ENCODE data around the gene PRAMEF4. TPM values are rescaled to one million over a fixed set of nuclear protein-coding genes. Genes with fewer than 3 reads are reported as not detected.
"Not testable (repeated sequence)": the region's sequence is repeated elsewhere in the genome, so short reads cannot be mapped to it uniquely, and the experiment has no call there.

PRAMEF4 gene
- polyA plus RNA-seq, 1 of the 3 experiments (the other 2 are of a cell fraction) = not detected

- WGBS (ENCODE audit: low lambda C conversion rate) = 4% methylated on average over 4 of the region's 4 CpGs
- Histone ChIP-seq H3K79me2 (ENCODE audit: insufficient read depth) (no peaks in the 10 kb centered on the region), H3K4me3 (ENCODE audit: low read depth in 2 of 2, low read length in 1 of 2) (no peak overlapping the region), H2AFZ (ENCODE audit: low read depth) (no peak overlapping the region), H3K9ac (no peak overlapping the region), H3K9me2 (no peaks in the 10 kb centered on the region), H3K9me3 (no peaks in the 10 kb centered on the region), H3K27ac (ENCODE audit: low read depth in 2 of 2, low read length in 1 of 2) (no peak overlapping the region), H4K20me1 (ENCODE audit: insufficient read depth) (no peaks in the 10 kb centered on the region), H3K36me3 (replicated peaks in 1 of 2; ENCODE audit: control insufficient read depth in 1 of 2, insufficient read depth in 2 of 2, low read length in 1 of 2) (no peaks in the 10 kb centered on the region), H3K4me1 (ENCODE audit: control insufficient read depth in 1 of 2, insufficient read depth in 2 of 2, low read depth in 1 of 2, low read length in 1 of 2) (no peaks in the 10 kb centered on the region), H3K4me2 (no peak overlapping the region), H3F3A (replicated peaks; ENCODE audit: insufficient read depth) (no peaks in the 10 kb centered on the region), H3K27me3 (ENCODE audit: insufficient read depth) (no peaks in the 10 kb centered on the region)
- DNase-seq = no peak
- TF ChIP-seq RFX5 (IDR thresholded peaks at IDR 0.05; ENCODE audit: low read length) = no peak
- no peak for TF ChIP-seq GABPA (IDR thresholded peaks at IDR 0.05; ENCODE audit: low read depth)
- no peak for TF ChIP-seq MXI1 (IDR thresholded peaks at IDR 0.05; ENCODE audit: low read depth, low read length)
- TF ChIP-seq FOXJ3 (CRISPR knock-in tag; IDR thresholded peaks at IDR 0.05) = no peak
- no peak for TF ChIP-seq JUND (IDR thresholded peaks at IDR 0.05)
- no peak for TF ChIP-seq CTCF (IDR thresholded peaks at IDR 0.05)
- no peak for TF ChIP-seq TCF12 (IDR thresholded peaks at IDR 0.05)
- TF ChIP-seq PBX3 (IDR thresholded peaks at IDR 0.05) = no peak
- TF ChIP-seq EP300 (IDR thresholded peaks at IDR 0.05; ENCODE audit: borderline replicate concordance in 1 of 2, low read depth in 1 of 2, low read length in 1 of 2) = no peak
- no peak for TF ChIP-seq ZBTB33 (IDR thresholded peaks at IDR 0.05; ENCODE audit: borderline replicate concordance, low read depth)
- TF ChIP-seq NFIC (IDR thresholded peaks at IDR 0.05; ENCODE audit: borderline replicate concordance) = no peak
- CTCF ChIA-PET = no interaction called here
- POLR2A ChIA-PET = no interaction called here
Observed at GRCh38 chr1:12851779-12852178, 34.2 kb downstream of the PRAMEF4 start.

GRCh38 chr1:12848620-12849019, 37.4 kb downstream of the PRAMEF4 start, which contains the start of gene HNRNPCL1:
HNRNPCL1 (minus strand) TSS chr1:12848720; CDS start chr1:12848289, 431 bp downstream.
- POLR2A ChIA-PET; H3K36me3 ChIP-seq (replicated peaks in 1 of 2; ENCODE audit: control insufficient read depth in 1 of 2, insufficient read depth in 2 of 2, low read length in 1 of 2); H3K4me3 ChIP-seq (ENCODE audit: low read depth in 2 of 2, low read length in 1 of 2); H4K20me1 ChIP-seq (ENCODE audit: insufficient read depth); H3F3A ChIP-seq (replicated peaks; ENCODE audit: insufficient read depth); DNase-seq; CTCF ChIA-PET; H3K27me3 ChIP-seq (ENCODE audit: insufficient read depth); H3K27ac ChIP-seq (ENCODE audit: low read depth in 2 of 2, low read length in 1 of 2); H3K79me2 ChIP-seq (ENCODE audit: insufficient read depth); H3K4me1 ChIP-seq (ENCODE audit: control insufficient read depth in 1 of 2, insufficient read depth in 2 of 2, low read depth in 1 of 2, low read length in 1 of 2); H3K9ac ChIP-seq; H3K4me2 ChIP-seq; H3K9me2 ChIP-seq; H3K9me3 ChIP-seq; H2AFZ ChIP-seq (ENCODE audit: low read depth): not testable (repeated sequence)
- WGBS (ENCODE audit: low lambda C conversion rate) = 9% methylated on average over 7 of the region's 7 CpGs

- H4K20me1 ChIP-seq (ENCODE audit: insufficient read depth); H3K27ac ChIP-seq (ENCODE audit: low read depth in 2 of 2, low read length in 1 of 2); H3K27me3 ChIP-seq (ENCODE audit: insufficient read depth); H3K4me1 ChIP-seq (ENCODE audit: control insufficient read depth in 1 of 2, insufficient read depth in 2 of 2, low read depth in 1 of 2, low read length in 1 of 2); H3K9me2 ChIP-seq; H2AFZ ChIP-seq (ENCODE audit: low read depth); H3F3A ChIP-seq (replicated peaks; ENCODE audit: insufficient read depth); POLR2A ChIA-PET; H3K9me3 ChIP-seq; CTCF ChIA-PET; H3K4me3 ChIP-seq (ENCODE audit: low read depth in 2 of 2, low read length in 1 of 2); H3K4me2 ChIP-seq; H3K36me3 ChIP-seq (replicated peaks in 1 of 2; ENCODE audit: control insufficient read depth in 1 of 2, insufficient read depth in 2 of 2, low read length in 1 of 2); H3K79me2 ChIP-seq (ENCODE audit: insufficient read depth); H3K9ac ChIP-seq; DNase-seq: not testable (repeated sequence)
- 0% methylated on average over 2 of the region's 2 CpGs for WGBS (ENCODE audit: low lambda C conversion rate)
Observed at GRCh38 chr1:12833251-12833650, 52.8 kb downstream of the PRAMEF4 start.

GRCh38 chr1:12831310-12831709, 54.7 kb downstream of the PRAMEF4 start, which contains the start of gene PRAMEF11:
PRAMEF11 (minus strand) TSS chr1:12831410; CDS start chr1:12828789, 2,621 bp downstream.
- H3K9me3 ChIP-seq; H3F3A ChIP-seq (replicated peaks; ENCODE audit: insufficient read depth); CTCF ChIA-PET; H3K9ac ChIP-seq; POLR2A ChIA-PET; H3K4me3 ChIP-seq (ENCODE audit: low read depth in 2 of 2, low read length in 1 of 2); H3K4me1 ChIP-seq (ENCODE audit: control insufficient read depth in 1 of 2, insufficient read depth in 2 of 2, low read depth in 1 of 2, low read length in 1 of 2); H2AFZ ChIP-seq (ENCODE audit: low read depth); H3K27me3 ChIP-seq (ENCODE audit: insufficient read depth); H3K36me3 ChIP-seq (replicated peaks in 1 of 2; ENCODE audit: control insufficient read depth in 1 of 2, insufficient read depth in 2 of 2, low read length in 1 of 2); H3K4me2 ChIP-seq; H3K27ac ChIP-seq (ENCODE audit: low read depth in 2 of 2, low read length in 1 of 2); DNase-seq; H3K79me2 ChIP-seq (ENCODE audit: insufficient read depth); H4K20me1 ChIP-seq (ENCODE audit: insufficient read depth); H3K9me2 ChIP-seq: not testable (repeated sequence)
- 0% methylated on average over 3 of the region's 3 CpGs for WGBS (ENCODE audit: low lambda C conversion rate)
